GM21786 (cell line): ENCODE results near the gene TXNDC16.
A peak's percentile ranks its signal among the peaks of the same experiment; 100 is the strongest.
"Not testable (repeated sequence)": the region's sequence is repeated elsewhere in the genome, so short reads cannot be mapped to it uniquely, and the experiment has no call there.

Source experiments
- ATAC-seq: cut with Tn5 transposase; IDR thresholded peaks from one replicate; pipeline ENCODE4 v1.9.1; 2021; ENCODE audit not compliant: unreplicated experiment

The TXNDC16 gene

GRCh38 chr14:52552063-52552988, at the start of gene TXNDC16, which contains the start of gene GPR137C:
Gene TXNDC16, minus strand, starts transcription at chr14:52552505. Its CDS starts 8,948 bp downstream, at chr14:52543557.
Gene GPR137C, plus strand, starts transcription at chr14:52552836. Its CDS starts 312 bp downstream, at chr14:52553148.
- peak; percentile 96 for ATAC-seq

GRCh38 chr14:52599974-52600373, 47.7 kb upstream of the TXNDC16 start:
- ATAC-seq, result no peak

GRCh38 chr14:52598568-52598967, 46.3 kb upstream of the TXNDC16 start:
- ATAC-seq, result no peak

GRCh38 chr14:52596861-52597260, 44.6 kb upstream of the TXNDC16 start:
- ATAC-seq, result no peak

GRCh38 chr14:52596320-52596719, 44.0 kb upstream of the TXNDC16 start:
- no peak for ATAC-seq

- ATAC-seq, result no peak
Measured at GRCh38 chr14:52590318-52590717, 38.0 kb upstream of the TXNDC16 start.

- ATAC-seq, result no peak
Measured at GRCh38 chr14:52589646-52590045, 37.3 kb upstream of the TXNDC16 start.

- ATAC-seq, result no peak
Measured at GRCh38 chr14:52583544-52583943, 31.2 kb upstream of the TXNDC16 start.

- no peak for ATAC-seq
Measured at GRCh38 chr14:52575858-52576257, 23.6 kb upstream of the TXNDC16 start.

- ATAC-seq, result not testable (repeated sequence)
Measured at GRCh38 chr14:52568454-52568853, 16.1 kb upstream of the TXNDC16 start.

- no peak for ATAC-seq
Measured at GRCh38 chr14:52563120-52563519, 10.8 kb upstream of the TXNDC16 start.

- no peak for ATAC-seq
Measured at GRCh38 chr14:52558688-52559087, 6.4 kb upstream of the TXNDC16 start.

- no peak for ATAC-seq
Measured at GRCh38 chr14:52553671-52554575, 1.6 kb upstream of the TXNDC16 start.

GRCh38 chr14:52553002-52553670, 831 bp upstream of the TXNDC16 start:
- ATAC-seq, result peak; percentile 10

GRCh38 chr14:52551696-52552062, 626 bp downstream of the TXNDC16 start:
- no peak for ATAC-seq

- ATAC-seq, result no peak
Measured at GRCh38 chr14:52551205-52551604, 1.1 kb downstream of the TXNDC16 start.

GRCh38 chr14:52550661-52551060, 1.6 kb downstream of the TXNDC16 start:
- no peak for ATAC-seq

GRCh38 chr14:52547526-52547925, 4.8 kb downstream of the TXNDC16 start:
- no peak for ATAC-seq

- no peak for ATAC-seq
Measured at GRCh38 chr14:52547027-52547426, 5.3 kb downstream of the TXNDC16 start.

GRCh38 chr14:52546318-52546670, 6.0 kb downstream of the TXNDC16 start:
- ATAC-seq, result no peak
